HG03175 (cell line): ENCODE results near the gene SIRT7.

Experiments used
- ATAC-seq: cut with Tn5 transposase; IDR thresholded peaks from one replicate; pipeline ENCODE4 v1.9.1; 2021; ENCODE audit warnings: mild to moderate bottlenecking, moderate library complexity; ENCODE audit not compliant: unreplicated experiment

Gene SIRT7

DNA sequence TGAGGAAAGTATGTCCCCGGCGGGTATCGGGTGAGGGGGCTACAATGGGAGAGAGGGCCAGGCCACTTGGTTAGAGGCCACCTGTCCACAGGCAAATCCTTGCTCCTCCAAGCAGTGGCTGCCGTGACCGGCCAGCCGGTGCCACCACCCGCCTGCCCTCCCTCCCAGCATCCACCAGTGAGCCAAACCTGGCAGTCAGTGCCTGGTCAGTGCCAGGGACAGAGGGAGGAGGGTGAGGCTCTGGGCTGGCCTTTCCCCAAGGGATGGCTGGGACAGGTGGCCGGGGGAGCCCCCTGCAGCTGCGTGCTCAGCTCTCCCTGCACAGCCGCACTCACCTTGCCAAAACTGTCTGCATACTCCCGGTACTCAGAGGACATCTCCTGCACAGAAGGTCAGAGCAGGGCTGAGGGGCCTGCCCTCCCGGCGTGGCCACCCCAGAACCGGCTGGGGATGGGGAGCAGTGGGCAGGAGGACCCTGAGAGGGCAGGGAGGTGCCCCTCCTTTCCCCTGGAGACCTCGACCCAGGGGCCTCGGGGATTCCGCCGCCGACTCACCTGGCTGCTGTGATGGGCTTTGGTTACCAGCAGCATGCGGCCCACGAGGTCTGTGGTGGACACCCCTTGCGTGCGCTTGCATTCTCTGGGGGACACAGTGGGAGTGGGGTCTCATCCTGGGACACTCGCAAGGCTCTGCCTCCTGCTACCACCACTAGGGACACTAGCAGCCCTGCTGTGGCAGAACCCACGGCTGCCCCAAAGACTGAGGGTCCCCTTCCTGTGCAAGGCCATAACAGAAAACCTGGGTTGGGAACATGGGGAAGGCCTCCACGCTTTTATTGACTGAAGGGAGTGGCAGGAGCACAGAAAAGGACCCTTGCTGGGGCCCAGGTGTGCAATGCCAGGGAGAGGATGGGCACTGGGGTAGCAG, 10.5 kb downstream of the SIRT7 start:
- ATAC-seq: no peak

DNA sequence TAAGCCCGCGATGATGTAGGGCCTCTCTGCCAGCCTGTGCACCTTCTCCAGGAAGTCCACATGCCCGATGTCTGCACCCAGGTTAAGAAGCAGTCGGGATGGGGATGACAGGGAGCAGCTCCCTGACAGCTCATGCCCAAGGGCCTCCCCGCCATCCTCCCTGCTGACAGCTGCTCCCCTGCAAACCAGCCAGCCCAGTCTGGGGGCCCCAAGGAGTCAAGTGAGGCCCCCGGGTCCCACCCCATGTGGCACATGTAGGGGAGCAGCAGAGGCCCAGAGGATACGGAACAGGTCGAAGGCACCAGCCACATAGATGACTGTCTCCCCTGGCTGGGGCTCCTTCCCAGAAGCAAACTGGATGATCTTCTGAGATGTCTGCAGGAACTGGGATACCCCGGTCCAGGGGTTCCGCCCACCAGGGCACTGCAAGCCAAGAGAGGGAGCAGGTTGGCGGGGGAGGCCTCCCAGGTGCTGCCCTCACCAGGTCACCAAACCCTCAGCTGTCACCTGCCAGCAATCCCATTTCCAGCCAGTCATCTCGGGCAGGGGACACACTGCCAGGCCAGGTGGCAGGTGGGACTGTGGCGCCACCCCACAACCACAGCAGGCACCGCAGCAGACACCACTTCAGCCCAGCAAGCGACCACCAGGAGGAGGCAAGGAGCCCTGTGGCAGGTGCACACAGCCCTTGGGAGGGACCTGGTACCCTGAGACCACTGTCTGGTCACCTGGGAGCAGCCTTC, 11.3 kb downstream of the SIRT7 start:
- ATAC-seq: no peak

GRCh38 chr17:81905993-81906392, 12.0 kb downstream of the SIRT7 start:
- ATAC-seq: no peak

DNA sequence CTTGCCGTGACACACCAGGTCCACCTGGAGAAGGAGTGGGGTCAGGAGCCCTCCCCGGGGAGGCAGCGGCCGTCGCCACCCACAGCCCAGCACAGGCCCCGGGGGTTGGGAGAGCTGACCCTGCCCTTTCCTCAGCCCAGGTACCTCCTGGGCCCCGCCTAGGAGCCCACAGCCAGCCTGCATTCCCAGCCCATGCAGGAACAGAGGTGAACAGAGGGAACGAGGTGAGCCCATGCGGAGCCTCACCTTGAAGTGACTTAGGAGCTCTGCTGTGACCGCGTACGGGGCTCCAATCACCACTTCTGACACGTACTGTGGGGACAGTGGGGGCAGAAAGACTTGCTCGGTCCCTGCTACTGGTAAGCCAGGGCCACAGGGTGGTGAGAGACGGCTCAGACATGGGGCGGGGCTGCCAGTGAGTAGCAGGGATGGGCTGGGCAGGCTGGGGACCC, 12.5 kb downstream of the SIRT7 start:
- ATAC-seq: no peak

- ATAC-seq: no peak
Observed at GRCh38 chr17:81904600-81905423, 13.2 kb downstream of the SIRT7 start.

GRCh38 chr17:81903896-81904599, 13.9 kb downstream of the SIRT7 start:
- no peak for ATAC-seq

DNA sequence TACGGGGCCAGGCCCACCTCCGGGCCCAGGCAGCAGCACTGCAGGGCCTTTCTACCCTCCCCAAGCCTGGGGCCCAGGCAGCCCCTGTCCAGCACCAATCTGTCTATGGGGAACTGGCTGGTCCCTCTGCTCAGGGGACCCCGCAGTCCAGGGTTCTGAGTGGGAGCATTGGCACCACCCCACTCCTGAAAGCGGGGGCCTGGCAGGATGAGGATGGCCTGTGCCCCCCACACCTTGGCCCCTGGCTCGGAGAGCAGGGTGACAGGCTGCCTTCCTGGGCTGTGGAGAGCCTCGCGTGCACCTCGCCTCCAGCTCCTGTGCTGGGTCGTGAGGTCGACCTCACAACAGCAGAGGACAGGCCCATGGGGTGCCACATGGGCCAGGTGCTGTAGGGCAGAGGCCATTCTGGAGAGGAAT, 14.6 kb downstream of the SIRT7 start:
- no peak for ATAC-seq

DNA sequence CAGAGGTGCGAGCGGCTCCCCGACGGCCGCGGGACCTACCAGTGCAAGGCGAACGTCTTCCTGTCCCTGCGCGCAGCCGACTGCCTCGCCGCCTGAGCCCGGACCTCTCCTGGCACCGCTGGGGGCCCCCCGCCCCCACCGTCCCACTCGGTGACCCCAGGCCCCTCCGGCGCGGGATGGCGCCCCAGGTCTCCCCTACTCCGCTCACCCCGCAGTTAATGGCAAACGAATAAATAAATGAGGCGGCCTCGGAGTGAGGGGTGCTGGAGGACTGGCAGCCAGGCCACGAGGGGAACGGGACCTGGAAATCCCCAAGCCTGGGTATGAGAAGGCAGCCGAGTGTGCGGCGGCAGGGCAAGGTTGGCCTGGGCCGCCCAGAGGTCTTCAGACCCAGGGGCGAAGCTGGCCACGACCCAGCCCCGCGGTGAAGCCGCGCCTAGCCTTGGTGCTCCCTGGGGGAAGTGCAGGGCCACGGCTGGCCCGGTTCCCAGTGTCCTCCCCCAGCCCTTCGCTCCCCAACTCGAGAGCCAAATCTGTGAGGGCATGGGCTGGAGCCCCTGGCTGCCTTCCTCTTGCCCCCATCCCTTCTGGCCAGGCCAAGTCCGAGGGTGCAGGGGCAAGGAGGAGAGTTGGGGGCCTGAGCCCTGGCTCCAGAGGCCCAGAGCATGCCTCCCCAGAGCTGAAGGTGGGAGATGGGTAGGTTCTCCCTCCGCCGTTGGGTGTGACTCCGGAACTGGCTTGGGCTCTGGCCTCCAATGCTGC, 15.1 kb downstream of the SIRT7 start:
- no peak for ATAC-seq

DNA sequence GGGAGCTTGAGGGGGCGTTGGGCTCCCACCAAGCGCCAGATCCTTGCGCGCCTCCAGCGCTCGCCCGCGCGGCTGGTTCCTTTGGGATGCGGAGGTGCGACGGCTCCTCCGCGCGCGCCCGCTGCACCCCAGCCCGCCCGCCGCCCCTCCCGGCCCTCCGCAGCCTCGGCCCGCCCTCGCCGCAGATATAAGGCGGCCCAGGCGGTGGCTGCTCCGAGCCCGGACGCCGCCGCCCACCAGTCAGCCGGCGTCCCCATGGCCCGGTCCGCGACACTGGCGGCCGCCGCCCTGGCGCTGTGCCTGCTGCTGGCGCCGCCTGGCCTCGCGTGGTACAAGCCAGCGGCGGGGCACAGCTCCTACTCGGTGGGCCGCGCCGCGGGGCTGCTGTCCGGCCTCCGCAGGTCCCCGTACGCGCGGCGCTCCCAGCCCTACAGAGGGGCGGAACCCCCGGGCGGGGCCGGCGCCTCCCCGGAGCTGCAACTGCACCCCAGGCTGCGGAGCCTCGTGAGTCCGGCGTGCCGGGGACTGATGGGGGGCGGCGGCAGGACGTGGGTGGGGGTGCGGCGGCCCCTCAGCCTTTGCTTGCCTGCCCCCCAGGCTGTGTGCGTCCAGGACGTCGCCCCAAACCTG, 15.8 kb downstream of the SIRT7 start, which contains the start of gene NPB:
Gene NPB, plus strand, starts transcription at position 216 of the 630 bp plus-strand sequence. Its CDS starts 40 bp downstream, at position 256.
- no peak for ATAC-seq

DNA sequence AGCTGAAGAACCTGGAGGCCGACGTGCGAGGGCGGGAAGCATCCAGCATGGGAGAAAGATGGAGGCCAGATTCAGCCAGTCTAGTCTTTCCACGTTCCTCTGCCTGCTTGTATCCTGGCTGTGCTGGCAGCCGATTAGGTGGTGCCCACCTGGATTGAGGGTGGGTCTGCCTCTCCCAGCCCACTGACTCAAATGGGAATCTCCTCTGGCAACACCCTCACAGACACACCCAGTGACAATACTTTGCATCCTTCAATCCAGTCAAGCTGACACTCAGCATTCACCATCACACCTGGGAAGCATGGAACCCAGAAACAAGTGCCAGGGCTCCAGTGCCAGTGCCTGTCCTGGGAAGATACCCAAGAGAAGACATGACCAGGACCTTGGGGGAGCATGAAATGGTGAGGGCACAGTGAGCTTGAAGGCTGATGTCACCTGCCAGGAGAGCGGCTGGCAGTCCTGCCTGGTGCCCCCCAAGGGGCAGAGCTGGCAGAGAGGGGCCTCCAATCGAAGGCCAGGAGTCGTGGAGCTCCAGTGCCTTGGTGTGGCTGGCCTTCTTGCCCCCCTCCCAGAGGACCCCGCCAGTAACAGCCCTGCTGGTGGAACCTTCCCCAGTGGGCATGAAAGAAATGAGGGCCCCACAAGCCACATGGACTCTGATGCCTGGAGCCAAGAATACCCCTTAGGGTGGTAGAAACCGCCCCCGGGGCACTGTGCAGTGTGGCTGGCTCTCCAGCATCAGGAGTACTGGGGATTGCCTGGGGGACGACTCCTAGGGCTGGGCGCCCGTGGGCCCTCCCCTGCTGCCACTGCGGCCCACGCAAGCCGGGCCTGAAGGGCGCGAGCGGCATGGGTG, 16.6 kb downstream of the SIRT7 start:
- no peak for ATAC-seq

GRCh38 chr17:81900181-81900820, 17.7 kb downstream of the SIRT7 start:
- ATAC-seq: no peak

- no peak for ATAC-seq
Observed at GRCh38 chr17:81899514-81900166, 18.3 kb downstream of the SIRT7 start.

GRCh38 chr17:81898885-81899284, 19.1 kb downstream of the SIRT7 start:
- no peak for ATAC-seq

DNA sequence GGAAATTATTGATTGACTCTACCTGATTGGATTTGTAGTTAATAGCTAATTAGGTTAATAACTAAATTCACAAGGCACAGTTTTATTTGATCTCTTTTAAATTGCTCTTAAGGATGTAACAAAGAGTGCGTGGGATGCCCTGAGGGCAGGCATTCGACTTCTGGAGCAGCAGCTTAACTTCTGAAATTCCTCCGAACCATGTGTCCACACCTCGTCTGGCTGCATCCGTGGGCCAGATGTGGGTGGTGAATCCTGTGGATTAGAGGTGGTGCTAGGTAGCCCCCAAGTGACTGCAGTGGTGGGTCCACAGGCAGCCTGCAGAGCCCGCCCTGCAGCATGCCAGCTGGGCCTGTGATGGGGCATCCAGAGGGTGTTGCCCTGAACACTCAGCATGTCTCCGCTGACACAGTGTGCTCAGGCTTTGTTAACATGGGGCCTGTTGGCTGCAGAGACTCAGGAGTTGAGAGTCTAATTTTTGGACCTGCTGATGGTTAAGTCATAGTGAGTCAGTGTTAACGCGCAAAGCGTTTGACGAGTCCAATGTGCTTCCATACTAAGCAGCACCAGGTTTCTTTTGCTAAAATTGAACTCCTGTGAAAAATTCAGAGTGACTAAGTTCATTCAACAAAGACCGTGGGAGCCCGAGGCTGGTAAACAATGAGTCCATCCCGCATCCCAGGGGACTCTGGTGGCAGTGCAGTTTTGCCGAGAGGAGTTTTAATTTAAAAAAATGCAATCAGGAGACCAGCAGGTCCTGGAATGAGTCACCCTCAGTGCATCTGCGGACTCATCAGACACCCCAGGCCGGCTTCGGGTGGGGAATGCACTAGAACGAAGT, 19.7 kb downstream of the SIRT7 start:
- ATAC-seq: no peak

GRCh38 chr17:81895400-81895799, 22.6 kb downstream of the SIRT7 start:
- no peak for ATAC-seq

DNA sequence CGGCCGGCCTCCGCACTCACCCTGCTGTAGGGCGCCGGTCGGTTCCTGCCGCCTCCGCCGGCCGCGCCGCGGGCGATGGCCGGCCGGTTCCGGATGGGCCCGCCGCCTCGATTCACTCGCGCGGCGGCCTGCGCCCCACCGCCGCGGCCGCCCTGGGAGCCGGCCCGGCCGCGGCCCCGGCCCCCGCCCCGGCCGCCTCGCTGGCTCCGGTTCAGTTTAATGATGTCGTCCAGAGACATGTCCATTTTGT, 26.7 kb downstream of the SIRT7 start:
- ATAC-seq: no peak
